GM19372 (cell line): ENCODE data around the gene IDH3G.

Experiments used
- ATAC-seq: cut with Tn5 transposase; IDR thresholded peaks from one replicate; pipeline ENCODE4 v1.9.1; 2021; ENCODE audit warnings: mild to moderate bottlenecking, low read depth, moderate library complexity; ENCODE audit not compliant: unreplicated experiment

The IDH3G gene

DNA sequence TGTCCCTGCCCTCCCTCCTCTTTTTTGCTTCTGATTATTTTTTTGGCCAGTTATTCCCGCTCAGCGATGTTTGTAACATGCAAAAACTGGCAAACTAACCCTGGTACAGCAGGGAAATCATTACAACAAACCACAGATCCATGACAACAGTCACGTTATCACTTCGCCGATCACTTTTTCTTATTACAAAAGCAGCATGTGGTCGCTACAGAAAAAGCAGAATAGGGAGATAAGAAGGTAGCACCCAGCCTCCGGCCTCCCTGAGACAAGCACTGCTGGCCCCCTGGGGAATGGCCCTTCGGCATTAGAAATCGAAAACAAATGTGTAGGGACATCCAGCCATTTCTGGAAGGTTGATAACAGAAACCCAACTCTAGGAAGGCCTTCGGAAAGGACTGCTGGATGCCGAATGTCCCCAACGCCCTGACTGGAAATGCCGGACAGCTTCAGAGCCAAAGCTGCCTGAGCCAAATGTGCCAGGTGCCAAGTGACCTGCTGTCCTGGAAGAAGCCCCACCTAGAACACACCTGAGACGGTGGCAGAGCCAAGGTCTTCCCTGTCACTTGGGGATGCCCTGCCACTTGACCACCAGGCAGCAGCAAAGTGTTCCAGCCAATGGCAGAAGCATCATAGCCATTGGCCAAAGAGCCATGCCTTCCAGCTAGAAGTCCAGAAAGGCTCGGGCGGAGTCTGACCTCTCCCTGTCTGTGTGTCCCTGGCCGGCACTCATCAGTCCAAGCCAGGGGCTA is 2.9 kb downstream of the IDH3G start:
- ATAC-seq: no peak

DNA sequence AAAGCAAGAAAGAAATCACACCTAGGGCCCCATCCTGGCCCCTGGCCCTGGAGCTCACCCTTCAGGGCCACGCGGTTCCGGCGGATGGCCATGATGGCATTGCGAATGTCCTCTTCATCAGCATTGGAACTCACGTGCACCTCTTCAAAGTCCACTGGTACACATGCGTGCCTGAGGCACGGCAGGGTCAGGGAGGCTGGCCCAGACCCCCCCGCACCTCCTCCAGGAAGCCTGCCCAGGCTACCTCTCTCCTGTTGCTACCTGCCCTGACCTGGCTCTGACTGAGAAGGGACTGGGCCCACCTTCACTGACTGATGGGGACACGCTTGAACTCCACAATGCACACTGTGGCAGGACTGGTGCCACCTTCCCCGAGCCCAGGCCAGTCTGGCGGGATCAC is 4.5 kb downstream of the IDH3G start:
- no peak for ATAC-seq

- ATAC-seq: no peak
Observed at GRCh38 chrX:153786669-153787068, 7.5 kb downstream of the IDH3G start.

DNA sequence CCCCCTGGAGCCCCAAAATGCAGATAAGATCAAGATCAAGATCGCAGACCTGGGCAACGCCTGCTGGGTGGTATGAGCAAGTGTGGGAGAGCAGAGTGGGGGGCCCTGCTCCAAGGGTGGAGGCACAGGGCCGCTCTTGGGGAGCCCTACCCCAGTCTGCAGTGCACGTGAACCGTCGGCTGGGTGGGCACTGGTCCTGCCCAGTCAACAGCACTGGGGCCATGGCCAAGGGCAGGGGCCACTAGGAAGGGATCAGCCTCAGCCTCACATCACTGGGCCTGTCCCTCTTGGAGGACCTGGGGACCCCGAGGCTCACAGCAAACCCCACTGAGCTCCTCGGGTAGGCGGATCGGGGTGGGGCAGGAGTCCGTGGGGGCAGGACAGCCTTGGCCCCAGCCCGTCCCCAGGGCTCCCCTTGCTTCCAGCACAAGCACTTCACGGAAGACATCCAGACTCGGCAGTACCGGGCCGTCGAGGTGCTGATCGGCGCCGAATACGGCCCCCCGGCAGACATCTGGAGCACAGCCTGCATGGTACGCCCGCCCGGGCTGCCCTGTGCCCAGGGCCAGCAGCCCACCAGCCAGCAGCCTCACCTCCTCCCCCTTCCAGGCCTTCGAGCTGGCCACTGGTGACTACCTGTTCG is 9.7 kb downstream of the IDH3G start:
- no peak for ATAC-seq

DNA sequence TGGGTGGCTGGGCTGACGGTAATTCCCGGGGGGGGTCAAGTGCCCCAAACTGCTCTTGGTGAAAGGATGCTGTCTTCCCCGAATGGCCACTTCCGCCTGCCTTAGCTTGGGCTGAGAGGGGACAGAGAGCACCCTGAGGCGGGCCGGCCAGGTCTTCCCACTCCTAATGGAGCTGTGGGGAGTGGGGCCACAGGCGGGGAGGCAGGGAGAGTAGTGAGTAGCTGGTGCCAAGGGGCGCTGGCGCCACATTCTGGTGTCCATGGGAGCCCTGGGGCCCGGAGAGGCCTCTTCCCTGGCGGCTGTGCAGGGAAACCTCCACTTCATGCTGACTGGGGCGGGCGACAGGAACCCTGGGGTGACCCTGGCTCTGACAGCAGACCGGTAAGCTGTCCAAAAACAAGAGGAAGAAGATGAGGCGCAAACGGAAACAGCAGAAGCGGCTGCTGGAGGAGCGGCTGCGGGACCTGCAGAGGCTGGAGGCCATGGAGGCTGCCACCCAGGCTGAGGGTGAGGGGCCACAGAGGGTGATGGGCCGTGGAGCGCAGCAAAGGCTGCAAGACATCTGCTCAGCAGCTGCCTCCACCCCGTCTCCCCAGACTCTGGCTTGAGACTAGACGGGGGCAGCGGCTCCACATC is 10.7 kb downstream of the IDH3G start:
- no peak for ATAC-seq

DNA sequence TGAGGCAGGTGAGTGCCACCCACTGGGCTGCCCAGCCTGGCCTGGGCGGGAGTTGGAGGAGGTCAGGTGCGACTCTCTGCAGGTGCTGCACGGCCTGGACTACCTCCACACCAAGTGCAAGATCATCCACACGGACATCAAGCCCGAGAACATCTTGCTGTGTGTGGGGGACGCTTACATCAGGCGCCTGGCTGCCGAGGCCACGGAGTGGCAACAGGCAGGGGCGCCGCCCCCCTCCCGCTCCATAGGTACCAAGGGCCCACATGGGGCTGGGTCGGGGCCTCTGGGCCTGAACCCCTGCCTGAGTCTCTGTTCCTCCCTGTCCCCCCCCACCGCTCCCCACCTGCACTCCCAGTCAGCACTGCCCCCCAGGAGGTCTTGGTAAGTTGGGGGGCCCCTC is 11.3 kb downstream of the IDH3G start:
- ATAC-seq: no peak

- no peak for ATAC-seq
Observed at GRCh38 chrX:153782313-153782712, 11.9 kb downstream of the IDH3G start.

DNA sequence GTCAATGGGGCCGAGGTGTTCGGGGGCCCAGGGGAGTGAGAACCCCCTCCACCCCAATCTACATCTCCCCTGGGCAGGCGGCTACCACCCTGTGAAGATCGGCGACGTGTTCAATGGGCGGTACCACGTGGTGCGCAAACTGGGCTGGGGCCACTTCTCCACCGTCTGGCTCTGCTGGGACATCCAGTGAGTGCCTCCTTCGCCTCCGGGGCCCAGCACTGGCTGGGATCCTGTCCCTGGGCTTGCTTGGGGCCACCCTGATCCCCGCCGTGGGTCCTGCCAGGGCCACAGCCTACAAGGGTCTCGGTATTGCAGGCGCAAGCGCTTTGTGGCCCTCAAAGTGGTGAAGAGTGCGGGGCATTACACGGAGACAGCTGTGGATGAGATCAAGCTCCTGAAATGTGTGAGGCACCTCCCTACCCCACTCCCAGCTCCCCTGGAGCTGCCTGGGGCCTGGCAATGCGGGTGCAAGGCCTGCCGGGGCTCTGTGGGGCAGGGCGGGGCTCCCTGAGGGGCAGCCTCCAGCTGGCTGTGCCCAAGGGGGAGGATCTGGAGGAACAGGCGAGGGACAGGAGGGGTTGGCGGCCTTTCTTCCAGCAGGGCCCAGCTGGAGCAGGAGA is 12.6 kb downstream of the IDH3G start:
- no peak for ATAC-seq

GRCh38 chrX:153780678-153781427 is 13.3 kb downstream of the IDH3G start, which contains the start of gene SRPK3:
SRPK3 (plus strand) TSS chrX:153781041; CDS start chrX:153781087, 46 bp downstream.
- no peak for ATAC-seq

- no peak for ATAC-seq
Observed at GRCh38 chrX:153779891-153780677, 14.1 kb downstream of the IDH3G start.

GRCh38 chrX:153778684-153779101 is 15.5 kb downstream of the IDH3G start:
- no peak for ATAC-seq

DNA sequence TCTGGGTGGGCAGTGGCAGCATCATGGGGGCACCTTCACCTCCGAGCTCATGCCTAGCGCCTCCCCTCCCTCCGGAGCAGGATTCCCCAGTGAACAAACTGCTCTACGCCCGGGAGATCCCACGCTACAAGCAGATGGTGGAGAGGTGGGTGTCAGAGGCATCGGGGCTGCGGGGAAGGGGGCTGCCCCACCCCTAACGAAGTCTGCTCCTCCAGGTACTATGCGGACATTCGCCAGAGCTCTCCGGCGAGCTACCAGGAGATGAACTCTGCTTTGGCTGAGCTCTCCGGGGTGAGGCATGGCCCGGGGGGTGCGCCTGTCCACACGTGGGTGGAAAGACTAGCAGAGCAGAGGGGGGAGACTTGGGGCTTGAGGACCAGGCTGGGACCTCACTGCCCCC is 16.0 kb downstream of the IDH3G start:
- no peak for ATAC-seq

DNA sequence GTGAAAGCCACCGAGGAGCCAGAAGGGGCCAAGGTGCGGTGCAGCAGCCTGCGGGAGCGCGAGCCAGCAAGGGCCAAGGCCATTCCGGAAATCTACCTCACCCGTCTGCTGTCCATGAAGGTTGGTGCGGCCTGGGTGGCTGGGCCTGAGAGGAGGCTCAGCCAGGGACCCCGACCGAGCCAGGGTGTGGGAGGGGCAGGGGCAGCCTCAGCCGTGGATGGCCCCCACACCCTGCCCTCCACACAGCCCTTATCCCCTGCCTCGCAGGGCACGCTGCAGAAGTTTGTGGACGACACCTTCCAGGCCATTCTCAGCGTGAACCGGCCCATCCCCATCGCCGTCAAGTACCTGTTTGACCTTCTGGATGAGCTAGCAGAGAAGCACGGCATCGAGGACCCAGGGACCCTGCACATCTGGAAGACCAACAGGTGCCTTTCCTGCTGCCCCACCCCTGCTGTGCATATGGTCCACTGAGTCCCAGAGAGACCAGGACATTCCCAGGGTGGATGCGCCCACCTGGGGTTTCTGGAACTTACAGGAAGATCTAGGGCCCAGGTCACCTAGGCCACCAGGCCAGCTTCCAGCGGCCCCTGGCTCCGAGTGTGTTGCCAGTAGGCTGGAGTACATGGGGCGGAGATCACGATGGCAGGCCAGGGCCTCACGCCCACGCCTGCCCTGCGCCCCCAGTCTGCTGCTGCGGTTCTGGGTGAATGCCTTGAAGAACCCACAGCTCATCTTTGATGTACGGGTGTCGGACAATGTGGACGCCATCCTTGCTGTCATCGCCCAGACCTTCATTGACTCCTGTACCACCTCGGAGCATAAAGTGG is 16.7 kb downstream of the IDH3G start:
- no peak for ATAC-seq

- no peak for ATAC-seq
Observed at GRCh38 chrX:153776611-153777045, 17.5 kb downstream of the IDH3G start.

DNA sequence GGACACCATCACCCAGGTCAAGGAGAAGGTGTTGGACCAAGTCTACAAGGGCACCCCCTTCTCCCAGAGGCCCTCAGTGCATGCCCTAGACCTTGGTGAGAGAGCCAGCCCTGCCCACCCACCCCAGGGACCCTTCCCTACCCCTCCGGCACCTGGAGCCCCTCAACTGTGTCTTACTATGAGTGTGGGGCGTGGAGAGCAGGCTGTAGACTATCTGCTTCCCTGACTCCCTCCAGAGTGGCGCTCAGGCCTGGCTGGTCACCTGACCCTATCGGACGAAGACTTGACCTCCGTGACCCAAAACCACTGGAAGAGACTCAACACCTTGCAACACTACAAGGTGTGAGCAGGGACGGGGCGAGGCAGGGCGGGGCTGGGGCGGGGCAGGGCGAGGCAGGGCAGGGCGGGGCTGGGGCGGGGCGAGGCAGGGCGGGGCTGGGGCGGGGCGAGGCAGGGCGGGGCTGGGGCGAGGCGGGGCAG is 18.0 kb downstream of the IDH3G start:
- ATAC-seq: no peak

DNA sequence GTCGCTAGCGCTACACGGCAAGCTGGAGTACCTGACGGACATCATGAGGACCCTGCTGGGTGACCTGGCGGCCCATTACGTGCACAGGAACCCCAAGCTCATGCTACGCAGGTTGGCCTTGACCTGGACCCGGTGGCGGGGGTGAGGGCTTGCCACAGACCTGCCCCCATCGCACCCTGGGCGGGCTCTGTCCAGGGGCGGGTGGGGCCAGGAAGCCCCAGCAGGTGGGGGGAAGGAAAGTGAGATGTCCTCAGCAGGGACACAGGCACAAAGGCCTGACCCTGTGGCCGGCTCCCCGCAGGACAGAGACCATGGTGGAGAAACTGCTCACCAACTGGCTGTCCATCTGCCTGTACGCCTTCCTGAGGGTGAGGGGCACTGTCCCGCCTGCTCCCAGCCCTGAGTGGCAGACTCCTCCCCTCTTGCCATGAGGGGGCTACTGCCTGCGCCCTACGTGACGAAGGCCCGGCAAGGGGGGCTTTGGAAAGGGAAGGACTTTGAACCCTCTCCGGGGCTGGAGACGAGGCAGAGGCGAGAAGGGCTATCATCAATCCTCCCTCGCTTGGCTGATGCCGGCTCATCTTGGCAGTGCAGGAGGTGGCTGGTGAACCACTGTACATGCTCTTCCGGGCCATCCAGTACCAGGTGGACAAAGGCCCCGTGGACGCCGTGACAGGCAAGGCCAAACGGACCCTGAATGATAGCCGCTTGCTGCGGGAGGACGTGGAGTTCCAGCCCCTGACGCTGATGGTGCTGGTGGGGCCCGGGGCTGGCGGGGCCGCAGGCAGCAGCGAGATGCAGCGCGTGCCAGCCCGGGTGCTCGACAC is 18.7 kb downstream of the IDH3G start:
- no peak for ATAC-seq

- ATAC-seq: no peak
Observed at GRCh38 chrX:153774576-153775292, 19.4 kb downstream of the IDH3G start.
